H1 (cell line): ENCODE results near the gene MICALL1. TPM values are rescaled to one million over a fixed set of nuclear protein-coding genes. Genes with fewer than 3 reads are reported as not detected.
"Not testable (repeated sequence)": the region's sequence is repeated elsewhere in the genome, so short reads cannot be mapped to it uniquely, and the experiment has no call there.

Experiments
- CTCF ChIA-PET: fragments of 300-600 bp; sonication (Branson Sonifier 250); formaldehyde crosslinking; loops from one replicate; lab custom pipeline; 2021; ENCODE audit not compliant: partially characterized antibody; lab: Charles Lee
- POLR2A ChIA-PET: fragments of 300-600 bp; sonication (Branson Sonifier 250); formaldehyde crosslinking; loops from one replicate; lab custom pipeline; 2021; ENCODE audit warnings: inconsistent platforms; ENCODE audit not compliant: partially characterized antibody; lab: Charles Lee
- DNase-seq, 2 experiments: peaks; one replicate each; pipeline versions ENCODE4 v3.0.0 to v3.0.0-alpha.2; 2010 to 2022; ENCODE audit warnings: low spot score in 2 of 2, low read depth in 1 of 2, mixed read lengths in 1 of 2
- FAIRE-seq: peaks from 2 replicates; lab custom pipeline; 2011; peaks lifted over from hg19 to GRCh38; lab: Jason Lieb, UNC
- H2AFZ ChIP-seq: 2 replicates; pipeline ENCODE4 v1.8.1; 2012; ENCODE audit warnings: low read length, inconsistent platforms
- H2AK5ac ChIP-seq: 2 replicates; pipeline ENCODE4 v1.6.1; 2013; ENCODE audit warnings: low read depth, low read length
- H2BK120ac ChIP-seq: replicated peaks from 2 replicates; pipeline ENCODE3; 2013; ENCODE audit warnings: low read depth, low read length, inconsistent platforms
- H2BK12ac ChIP-seq: 2 replicates; pipeline ENCODE4 v1.6.1; 2013; ENCODE audit warnings: low read depth, low read length
- H2BK15ac ChIP-seq: 2 replicates; pipeline ENCODE4 v1.6.1; 2013; ENCODE audit warnings: low read length
- H2BK20ac ChIP-seq: 2 replicates; pipeline ENCODE4 v1.6.1; 2013; ENCODE audit warnings: low read length
- H2BK5ac ChIP-seq: 2 replicates; pipeline ENCODE4 v1.6.1; 2013; ENCODE audit warnings: low read depth, low read length
- H3K14ac ChIP-seq: 2 replicates; pipeline ENCODE4 v1.6.1; 2013; ENCODE audit warnings: inconsistent platforms; ENCODE audit not compliant: insufficient read length
- H3K18ac ChIP-seq: 2 replicates; pipeline ENCODE4 v1.6.1; 2013; ENCODE audit warnings: low read length; ENCODE audit errors: extremely low read depth
- H3K23ac ChIP-seq: 2 replicates; pipeline ENCODE4 v1.6.1; 2013; ENCODE audit warnings: inconsistent platforms; ENCODE audit not compliant: insufficient read length
- H3K23me2 ChIP-seq: 2 replicates; pipeline ENCODE4 v1.6.1; 2013; ENCODE audit warnings: low read depth, low read length
- H3K27ac ChIP-seq: 2 replicates; pipeline ENCODE4 v1.6.1; 2011; ENCODE audit warnings: low read depth, low read length, inconsistent platforms
- H3K27me3 ChIP-seq, 4 experiments: replicated peaks in 1 of 4; 1 replicate in 1 of 4; 2 replicates in 3 of 4; pipeline versions ENCODE4 v1.6.1 to v1.8.1; 2011 to 2013; ENCODE audit warnings: low read length in 3 of 4, mild to moderate bottlenecking in 3 of 4, inconsistent platforms in 2 of 4, mixed read lengths in 2 of 4, moderate library complexity in 1 of 4; ENCODE audit not compliant: control insufficient read depth in 3 of 4, insufficient read depth in 3 of 4; ENCODE audit errors: extremely low read depth in 1 of 4
- H3K36me3 ChIP-seq, 4 experiments: 2 replicates each; pipeline versions ENCODE4 v1.6.1 to v1.8.1; 2011 to 2013; ENCODE audit warnings: mild to moderate bottlenecking in 4 of 4, low read length in 3 of 4, moderate library complexity in 2 of 4, control low read depth in 1 of 4, inconsistent platforms in 1 of 4; ENCODE audit not compliant: insufficient read depth in 4 of 4, control insufficient read depth in 2 of 4
- H3K4ac ChIP-seq: replicated peaks from 2 replicates; pipeline ENCODE3; 2013; ENCODE audit warnings: low read length, low read depth, mixed read lengths, inconsistent platforms; ENCODE audit not compliant: insufficient read length
- H3K4me1 ChIP-seq, 4 experiments: replicated peaks in 1 of 4; 1 replicate in 1 of 4; 2 replicates in 3 of 4; pipeline versions ENCODE4 v1.6.1 to v1.8.1; 2011 to 2013; ENCODE audit warnings: low read length in 3 of 4, inconsistent platforms in 2 of 4, mixed read lengths in 1 of 4; ENCODE audit not compliant: insufficient read depth in 4 of 4, control insufficient read depth in 3 of 4
- H3K4me2 ChIP-seq, 2 experiments: 2 replicates each; pipeline versions ENCODE4 v1.6.1 to v1.8.1; 2011 to 2013; ENCODE audit warnings: low read depth in 2 of 2, low read length in 2 of 2, control low read depth in 1 of 2, inconsistent platforms in 1 of 2, mild to moderate bottlenecking in 1 of 2; ENCODE audit not compliant: insufficient read depth in 1 of 2
- H3K4me3 ChIP-seq, 4 experiments: fragments of 200-600, 300-600 bp in 1 of 4; sonication (generic), shearing (Covaris generic), sonication (Bioruptor Twin) in 1 of 4; 2 replicates each; pipeline versions ENCODE4 v1.5.1 to v1.8.1; 2011 to 2016; ENCODE audit warnings: low read length in 4 of 4, low read depth in 3 of 4, control low read depth in 2 of 4, inconsistent platforms in 2 of 4, mild to moderate bottlenecking in 2 of 4, mixed read lengths in 1 of 4, moderate library complexity in 1 of 4; ENCODE audit not compliant: insufficient read depth in 2 of 4; ENCODE audit errors: extremely low read depth in 1 of 4
- H3K56ac ChIP-seq: replicated peaks from 2 replicates; pipeline ENCODE3; 2013; ENCODE audit warnings: low read depth, mild to moderate bottlenecking, mixed read lengths, low read length, inconsistent platforms; ENCODE audit not compliant: insufficient read length
- H3K79me1 ChIP-seq: 2 replicates; pipeline ENCODE4 v1.6.1; 2013; ENCODE audit warnings: low read depth, low read length, control low read depth
- H3K79me2 ChIP-seq, 2 experiments: 2 replicates each; pipeline versions ENCODE4 v1.6.1 to v1.8.1; 2012 to 2013; ENCODE audit warnings: low read length in 2 of 2, mild to moderate bottlenecking in 2 of 2, inconsistent platforms in 1 of 2; ENCODE audit not compliant: insufficient read depth in 2 of 2, control insufficient read depth in 1 of 2
- H3K9ac ChIP-seq, 4 experiments: replicated peaks in 1 of 4; 1 replicate in 1 of 4; 2 replicates in 3 of 4; pipeline versions ENCODE4 v1.6.1 to v1.8.1; 2011 to 2013; ENCODE audit warnings: low read depth in 3 of 4, low read length in 3 of 4, control low read depth in 2 of 4, mild to moderate bottlenecking in 2 of 4, moderate library complexity in 2 of 4, inconsistent platforms in 1 of 4; ENCODE audit errors: extremely low read depth in 1 of 4
- H3K9me3 ChIP-seq, 2 experiments: 2 replicates each; pipeline versions ENCODE4 v1.6.1 to v1.8.1; 2012 to 2013; ENCODE audit warnings: mild to moderate bottlenecking in 2 of 2, moderate library complexity in 2 of 2, control low read depth in 1 of 2, inconsistent platforms in 1 of 2, low read depth in 1 of 2, low read length in 1 of 2, mixed read lengths in 1 of 2; ENCODE audit not compliant: insufficient read depth in 2 of 2
- H4K20me1 ChIP-seq, 2 experiments: replicated peaks in 1 of 2; 2 replicates each; pipeline versions ENCODE3 to v1.8.1; 2011 to 2013; ENCODE audit warnings: inconsistent platforms in 2 of 2, low read length in 2 of 2, mild to moderate bottlenecking in 1 of 2; ENCODE audit not compliant: insufficient read depth in 2 of 2, control insufficient read depth in 1 of 2
- H4K5ac ChIP-seq: 2 replicates; pipeline ENCODE4 v1.6.1; 2013; ENCODE audit warnings: low read length, low read depth, mixed read lengths, inconsistent platforms; ENCODE audit not compliant: insufficient read length
- H4K8ac ChIP-seq: 2 replicates; pipeline ENCODE4 v1.8.0; 2013; ENCODE audit warnings: mild to moderate bottlenecking, moderate library complexity, low read length, inconsistent platforms; ENCODE audit not compliant: insufficient read depth; ENCODE audit errors: extremely low read depth
- H4K91ac ChIP-seq: replicated peaks from 2 replicates; pipeline ENCODE3; 2013; ENCODE audit warnings: low read length, mixed read lengths, inconsistent platforms; ENCODE audit not compliant: insufficient read length
- WGBS, 2 experiments: shearing (Covaris generic) in 1 of 2; methylation state at CpG; one replicate each; pipeline versions ENCODE4 v1.1.6 to v1.1.7; 2013 to 2015; ENCODE audit warnings: low lambda C conversion rate in 2 of 2, mixed read lengths in 2 of 2, inconsistent platforms in 1 of 2, low coverage in 1 of 2, missing lambda C conversion rate in 1 of 2; ENCODE audit not compliant: insufficient replicate concordance in 2 of 2, insufficient coverage in 1 of 2, insufficient read length in 1 of 2; ENCODE audit errors: extremely low coverage in 1 of 2, missing lambda C conversion rate in 1 of 2; 5-methylcytosine and 5-hydroxymethylcytosine counted together
- polyA plus RNA-seq, 7 experiments: library from polyadenylated mRNA; depleted of rRNA in 3 of 7; stranded (reverse) in 5 of 7; unstranded in 2 of 7; fragments of >200 nt in 5 of 7; fragments of 200-250 nt in 2 of 7; gene quantifications; 1 replicate in 5 of 7; 2 replicates in 1 of 7; 4 replicates in 1 of 7; pipeline versions ENCODE4 v1.2.1 to v1.2.3, GENCODE V29; 2011 to 2013; ENCODE audit warnings: missing spikeins in 2 of 7, mixed read lengths in 2 of 7
- total RNA-seq: library from RNA; stranded (reverse); fragmentation: NEBNext Ultra II Directional; extraction: Animal tissue kit (Norgen Biotek cat#: 25700); gene quantifications from 2 replicates; pipeline ENCODE4 v1.2.1, GENCODE V29; 2021

The MICALL1 gene
- total and polyA plus RNA-seq, 2 of the 8 experiments (the other 6 are each of a cell fraction or from before 2014, with no cell fraction given), result 17.7 to 32.1 TPM

- not testable (repeated sequence) for H4K20me1 ChIP-seq, H3K79me1 ChIP-seq, H3K27me3 ChIP-seq, H3K4me2 ChIP-seq, H2BK12ac ChIP-seq, H3K79me2 ChIP-seq, H2BK20ac ChIP-seq, H3K36me3 ChIP-seq, H4K5ac ChIP-seq, H3K9me3 ChIP-seq, H3K4me1 ChIP-seq, H3K9ac ChIP-seq, H3K4me3 ChIP-seq, H3K27ac ChIP-seq, H4K91ac ChIP-seq, H3K56ac ChIP-seq, H2BK5ac ChIP-seq, H2AK5ac ChIP-seq, H2AFZ ChIP-seq, H3K18ac ChIP-seq, H2BK120ac ChIP-seq, H2BK15ac ChIP-seq, FAIRE-seq, DNase-seq, H3K23ac ChIP-seq, H3K4ac ChIP-seq, H4K8ac ChIP-seq, H3K14ac ChIP-seq, H3K23me2 ChIP-seq
- CTCF ChIA-PET, result interaction anchor here (1.2 to 2.7 kb wide), 2 partner anchors 10 to 11 kb away, joined by 3 to 9 read pairs; no protein-coding TSS in a partner anchor
- POLR2A ChIA-PET, result interaction anchor here (1.0 kb wide), 1 partner anchor 10 kb away, joined by 5 read pairs; no protein-coding TSS in a partner anchor
- 82% methylated on average over 10 of the region's 11 CpGs; no CpG with 5 or more reads in 1 of the 2 experiments for WGBS, 2 experiments
These were observed 38.3 kb downstream of the MICALL1 start for GRCh38 chr22:37944423-37944822.
